GM21529 (cell line): ENCODE measurements around the gene PPP1R1B.

Source experiments
- ATAC-seq: cut with Tn5 transposase; IDR thresholded peaks from one replicate; pipeline ENCODE4 v1.9.1; 2021; ENCODE audit not compliant: unreplicated experiment

PPP1R1B gene

DNA sequence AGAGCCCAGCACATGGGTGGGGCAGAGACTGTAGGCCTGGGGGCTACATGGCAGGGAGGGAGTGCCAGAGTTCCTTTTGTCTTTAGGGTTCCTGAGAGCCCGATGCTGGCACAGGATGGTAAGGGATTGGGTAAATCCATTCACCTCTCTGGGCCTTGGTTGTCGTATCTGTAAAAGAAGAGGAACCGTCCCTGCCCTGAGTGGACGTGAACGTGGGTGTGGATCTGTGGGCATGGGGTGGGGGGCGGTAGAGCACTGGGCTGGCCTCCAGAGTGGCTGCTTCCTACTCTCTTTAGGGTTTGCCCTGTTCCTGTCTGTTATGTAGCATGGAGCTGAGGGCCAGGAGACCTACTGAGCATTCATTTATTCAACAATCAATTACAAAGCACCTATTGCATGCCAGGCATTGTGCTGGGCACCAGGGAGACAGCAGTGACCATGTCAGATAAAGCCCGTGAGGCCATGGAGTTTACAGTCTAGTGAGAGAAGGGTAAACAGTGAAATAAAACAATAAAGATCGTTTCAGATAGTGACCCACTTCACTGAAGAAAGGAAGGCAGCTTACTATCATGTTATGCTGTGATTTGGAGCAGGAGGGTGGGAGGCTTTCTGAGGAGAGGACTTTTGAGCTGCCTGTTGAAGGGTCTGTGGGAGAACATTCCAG, 25.3 kb downstream of the PPP1R1B start:
- no peak for ATAC-seq

DNA sequence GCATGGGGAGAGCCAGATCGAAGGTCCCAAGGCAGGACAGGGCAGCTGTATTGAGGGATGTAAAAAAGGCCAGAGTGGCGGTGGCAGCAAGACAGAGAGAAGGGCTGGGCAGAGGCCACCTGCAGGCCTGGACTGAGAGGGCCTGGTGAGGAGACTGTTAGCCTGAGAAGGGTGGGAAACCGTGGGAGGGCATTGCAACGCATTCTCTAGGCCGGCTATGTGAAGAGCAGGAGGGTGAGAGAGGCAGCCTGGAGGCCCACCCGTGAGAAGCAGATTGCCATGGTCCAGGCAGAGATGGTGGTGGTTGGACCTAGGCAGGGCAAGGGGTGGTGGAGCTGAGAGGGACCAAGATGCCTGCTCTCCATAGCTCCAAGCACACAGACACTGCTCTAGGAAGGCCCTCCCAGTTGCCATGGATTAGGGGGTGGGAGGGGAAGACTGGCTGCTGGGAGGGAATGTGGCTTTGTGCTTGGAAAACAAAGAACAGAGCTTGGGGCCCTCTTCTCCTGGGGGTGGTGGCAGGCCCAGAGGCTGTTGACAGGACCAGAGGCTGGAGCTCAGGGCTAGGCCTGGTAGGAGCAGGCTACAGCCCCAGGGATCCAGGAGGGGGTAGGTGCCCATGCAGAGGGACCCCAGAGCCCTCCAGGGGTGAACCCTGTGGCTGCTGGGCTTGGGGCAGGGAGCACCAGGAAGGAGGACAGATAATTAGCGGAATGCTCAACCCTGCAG, 26.0 kb downstream of the PPP1R1B start:
- no peak for ATAC-seq

DNA sequence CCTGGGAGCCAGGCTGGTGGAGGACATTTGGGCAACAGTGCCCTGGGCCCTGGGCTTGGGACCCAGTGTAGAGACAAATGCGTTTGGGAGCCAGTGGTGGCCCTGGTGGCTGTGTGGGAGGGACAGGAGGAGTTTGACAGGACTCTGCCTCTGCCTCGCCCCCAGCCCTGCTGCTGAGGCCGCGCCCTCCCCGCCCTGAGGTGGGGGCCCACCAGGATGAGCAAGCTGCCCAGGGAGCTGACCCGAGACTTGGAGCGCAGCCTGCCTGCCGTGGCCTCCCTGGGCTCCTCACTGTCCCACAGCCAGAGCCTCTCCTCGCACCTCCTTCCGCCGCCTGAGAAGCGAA, 26.5 kb downstream of the PPP1R1B start:
- no peak for ATAC-seq

DNA sequence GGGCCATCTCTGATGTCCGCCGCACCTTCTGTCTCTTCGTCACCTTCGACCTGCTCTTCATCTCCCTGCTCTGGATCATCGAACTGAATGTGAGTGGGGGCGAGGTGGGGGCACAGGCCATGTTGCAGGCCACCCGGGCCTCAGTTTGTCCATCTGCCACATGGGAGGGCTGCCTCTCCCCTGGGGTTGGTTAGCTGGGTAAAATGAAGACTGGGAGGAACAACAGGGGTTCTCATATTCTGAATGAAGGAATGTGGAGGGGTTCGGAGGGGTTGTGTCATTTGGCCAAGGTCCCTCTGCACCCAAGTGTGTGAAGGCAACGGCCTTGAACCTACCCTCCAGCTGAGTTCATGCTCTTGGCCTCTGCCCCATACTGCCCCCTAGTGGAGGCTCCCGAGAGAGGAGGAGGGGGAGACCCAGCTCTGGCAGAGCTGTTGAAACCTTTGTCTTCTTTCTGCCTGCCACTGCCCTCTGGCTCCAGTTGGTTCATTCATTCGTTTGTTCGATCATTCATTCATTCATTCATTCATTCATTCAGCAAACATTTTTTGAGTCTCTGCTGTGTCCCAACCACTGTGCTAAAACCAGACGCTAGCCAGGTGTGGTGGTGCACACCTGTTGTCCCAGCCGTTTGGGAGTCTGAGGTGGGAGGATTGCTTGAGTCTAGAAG, 27.0 kb downstream of the PPP1R1B start:
- no peak for ATAC-seq

DNA sequence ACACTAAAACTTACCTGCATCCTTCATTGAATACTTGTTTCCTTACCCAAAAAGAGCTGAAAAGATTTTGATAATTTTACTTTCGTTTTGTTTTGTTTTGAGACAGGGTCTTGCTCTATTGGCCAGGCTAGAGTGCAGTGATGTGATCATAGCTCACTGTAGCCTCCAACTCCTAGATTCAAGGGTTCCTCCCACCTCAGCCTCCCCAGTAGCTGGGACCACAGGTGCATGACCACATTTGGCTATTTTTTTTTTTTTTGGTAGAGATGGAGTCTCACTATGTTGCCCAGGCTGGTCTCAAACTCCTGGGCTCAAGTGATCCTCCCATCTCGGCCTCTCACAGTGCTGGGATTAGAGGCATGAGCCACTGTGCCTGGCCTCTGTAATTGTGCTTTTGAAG, 28.4 kb downstream of the PPP1R1B start:
- ATAC-seq, result no peak

DNA sequence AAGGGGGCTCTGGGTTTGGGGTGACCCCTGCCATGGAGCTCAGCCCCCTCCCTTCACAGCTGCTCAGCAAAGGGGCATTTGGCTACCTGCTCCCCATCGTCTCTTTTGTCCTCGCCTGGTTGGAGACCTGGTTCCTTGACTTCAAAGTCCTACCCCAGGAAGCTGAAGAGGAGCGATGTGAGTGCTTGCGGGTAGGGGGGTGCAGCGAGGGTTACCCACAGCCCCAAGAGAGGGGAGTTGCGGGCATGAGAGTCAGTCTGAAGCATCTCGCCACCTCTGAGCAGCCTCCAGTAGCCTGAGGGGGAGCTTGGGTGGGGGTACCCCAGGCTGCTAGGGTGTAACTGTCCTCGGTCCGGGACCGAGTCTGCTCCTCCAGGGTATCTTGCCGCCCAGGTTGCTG, 31.6 kb downstream of the PPP1R1B start:
- ATAC-seq, result no peak

DNA sequence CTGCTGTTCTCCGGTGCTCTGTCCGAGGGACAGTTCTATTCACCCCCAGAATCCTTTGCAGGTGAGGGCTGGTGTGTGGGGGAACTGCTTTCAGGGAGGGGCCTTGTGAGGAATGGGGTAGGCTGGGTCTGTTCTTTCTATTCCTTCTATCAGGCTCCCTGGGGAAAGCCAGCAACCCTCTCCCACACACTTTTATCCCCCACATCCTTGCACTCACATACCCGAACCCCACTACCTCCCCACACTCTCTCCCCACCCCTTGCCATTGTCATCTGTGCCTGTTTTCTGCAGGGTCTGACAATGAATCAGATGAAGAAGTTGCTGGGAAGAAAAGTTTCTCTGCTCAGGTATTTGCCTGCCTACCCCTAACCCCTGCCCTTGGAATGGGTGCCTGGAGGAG, 32.0 kb downstream of the PPP1R1B start:
- ATAC-seq, result no peak

DNA sequence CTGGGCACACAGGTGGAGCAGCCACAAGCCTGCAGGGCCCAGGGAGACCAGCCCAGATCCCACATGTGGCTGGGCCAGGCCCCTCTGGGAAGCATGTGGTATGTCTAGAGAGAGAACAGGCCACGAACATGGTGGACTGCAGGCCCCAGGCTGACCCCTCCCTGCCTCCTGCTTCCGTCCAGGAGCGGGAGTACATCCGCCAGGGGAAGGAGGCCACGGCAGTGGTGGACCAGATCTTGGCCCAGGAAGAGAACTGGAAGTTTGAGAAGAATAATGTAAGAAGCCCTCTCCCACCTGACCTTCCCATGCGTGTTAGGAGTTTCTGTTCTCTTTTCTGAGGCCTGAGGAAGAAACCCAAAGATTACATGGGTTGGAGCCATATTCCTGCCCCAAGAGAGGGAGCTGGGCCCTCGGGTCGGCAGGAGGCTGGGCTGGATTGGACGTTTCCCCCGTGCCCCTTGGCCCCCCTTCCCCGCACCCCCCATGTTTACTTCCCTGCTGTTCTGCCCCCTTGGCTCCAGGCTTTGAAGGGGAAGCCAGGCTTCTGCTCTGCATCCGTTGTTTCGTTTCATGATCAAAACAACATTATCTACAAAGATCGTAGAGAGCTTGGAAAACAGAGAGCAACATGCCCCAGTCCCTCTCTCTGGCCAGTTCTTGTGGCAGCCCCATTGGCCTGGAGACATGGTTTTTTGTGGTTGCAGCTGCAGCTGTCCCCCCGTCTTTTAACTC, 32.7 kb downstream of the PPP1R1B start:
- no peak for ATAC-seq

DNA sequence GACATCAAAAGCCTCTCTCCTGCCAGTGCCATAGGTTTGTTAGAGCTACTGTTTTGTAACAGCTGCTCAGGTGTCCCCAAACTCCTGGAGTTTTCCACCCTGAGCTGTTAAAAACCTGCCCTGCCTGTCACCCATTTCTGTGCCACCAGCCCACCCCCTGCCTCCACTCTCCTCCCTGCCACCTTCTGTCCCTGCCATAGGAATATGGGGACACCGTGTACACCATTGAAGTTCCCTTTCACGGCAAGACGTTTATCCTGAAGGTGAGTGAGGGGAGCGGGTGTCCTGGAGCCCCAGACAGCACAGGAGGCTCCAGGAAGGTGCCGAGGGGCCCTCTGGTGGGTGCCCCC, 33.2 kb downstream of the PPP1R1B start:
- no peak for ATAC-seq

DNA sequence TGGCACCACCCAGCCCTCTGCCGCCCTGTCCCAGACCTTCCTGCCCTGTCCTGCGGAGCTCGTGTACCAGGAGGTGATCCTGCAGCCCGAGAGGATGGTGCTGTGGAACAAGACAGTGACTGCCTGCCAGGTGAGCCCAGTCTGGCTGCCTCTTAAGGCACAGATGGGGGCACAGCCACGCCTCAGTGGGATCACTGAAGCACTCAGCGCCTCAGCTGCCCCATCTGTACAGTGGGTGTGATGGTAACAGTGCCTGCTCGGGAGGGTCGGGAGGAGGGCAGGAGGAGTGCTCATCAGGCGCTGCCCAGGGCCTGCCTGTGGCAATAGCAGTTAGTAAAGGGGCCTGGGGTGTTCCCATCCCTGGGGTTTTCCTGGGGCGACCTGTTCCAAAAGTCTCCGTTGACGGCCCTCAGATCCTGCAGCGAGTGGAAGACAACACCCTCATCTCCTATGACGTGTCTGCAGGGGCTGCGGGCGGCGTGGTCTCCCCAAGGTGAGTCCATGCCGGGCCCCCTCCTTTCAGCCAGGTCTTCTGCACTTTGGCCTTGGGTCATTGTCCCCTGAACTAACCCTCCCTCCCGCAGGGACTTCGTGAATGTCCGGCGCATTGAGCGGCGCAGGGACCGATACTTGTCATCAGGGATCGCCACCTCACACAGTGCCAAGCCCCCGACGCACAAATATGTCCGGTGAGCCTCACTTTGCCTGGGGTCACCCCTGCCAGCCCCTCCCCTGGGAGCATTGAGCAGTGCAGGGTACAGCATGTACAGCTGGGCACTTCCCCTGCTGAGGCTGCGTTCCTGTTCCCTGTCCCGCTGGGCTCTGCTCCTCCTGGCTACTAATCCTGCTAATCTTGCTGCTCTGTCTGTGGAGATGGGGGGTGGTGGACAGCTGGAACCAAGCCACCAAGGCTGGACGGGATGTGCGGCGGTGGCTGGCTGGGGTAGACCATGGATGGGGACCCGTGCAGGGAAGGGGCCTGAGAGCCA, 33.9 kb downstream of the PPP1R1B start:
- no peak for ATAC-seq

DNA sequence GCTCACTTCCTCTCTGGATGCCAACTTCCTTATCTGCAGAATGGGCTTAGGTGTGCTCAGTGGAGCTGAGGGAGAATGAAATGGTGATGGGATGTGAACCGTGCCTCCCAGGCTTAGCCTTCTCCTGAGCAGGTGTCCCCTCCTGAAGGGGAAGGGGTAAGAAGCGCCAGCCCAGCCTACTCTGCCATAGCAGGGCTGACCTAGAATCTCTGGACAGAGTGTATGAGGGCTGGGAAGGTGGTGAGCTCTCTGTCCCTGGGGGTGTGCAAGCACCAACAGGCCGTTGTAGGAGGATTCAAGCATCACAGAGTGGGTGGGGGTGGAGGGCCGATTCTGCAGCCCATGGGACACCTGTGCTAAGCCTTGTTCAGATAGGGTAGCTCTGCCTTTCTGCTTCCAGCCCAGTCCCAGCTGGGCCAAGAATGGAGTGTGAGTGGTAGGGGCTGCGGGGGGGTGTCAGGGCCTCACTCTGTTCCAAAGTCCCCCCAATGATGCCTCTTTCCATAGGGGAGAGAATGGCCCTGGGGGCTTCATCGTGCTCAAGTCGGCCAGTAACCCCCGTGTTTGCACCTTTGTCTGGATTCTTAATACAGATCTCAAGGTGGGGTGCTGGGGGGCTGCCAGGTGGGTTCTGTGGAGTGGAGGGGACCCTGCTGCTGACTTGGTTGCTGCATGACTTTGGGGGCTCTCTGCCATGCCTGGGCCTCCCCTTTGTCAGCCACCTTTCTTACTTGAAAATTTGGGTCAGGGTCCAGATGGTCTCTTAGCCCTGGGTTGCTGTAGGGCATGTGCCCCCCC, 35.2 kb downstream of the PPP1R1B start:
- ATAC-seq, result no peak

DNA sequence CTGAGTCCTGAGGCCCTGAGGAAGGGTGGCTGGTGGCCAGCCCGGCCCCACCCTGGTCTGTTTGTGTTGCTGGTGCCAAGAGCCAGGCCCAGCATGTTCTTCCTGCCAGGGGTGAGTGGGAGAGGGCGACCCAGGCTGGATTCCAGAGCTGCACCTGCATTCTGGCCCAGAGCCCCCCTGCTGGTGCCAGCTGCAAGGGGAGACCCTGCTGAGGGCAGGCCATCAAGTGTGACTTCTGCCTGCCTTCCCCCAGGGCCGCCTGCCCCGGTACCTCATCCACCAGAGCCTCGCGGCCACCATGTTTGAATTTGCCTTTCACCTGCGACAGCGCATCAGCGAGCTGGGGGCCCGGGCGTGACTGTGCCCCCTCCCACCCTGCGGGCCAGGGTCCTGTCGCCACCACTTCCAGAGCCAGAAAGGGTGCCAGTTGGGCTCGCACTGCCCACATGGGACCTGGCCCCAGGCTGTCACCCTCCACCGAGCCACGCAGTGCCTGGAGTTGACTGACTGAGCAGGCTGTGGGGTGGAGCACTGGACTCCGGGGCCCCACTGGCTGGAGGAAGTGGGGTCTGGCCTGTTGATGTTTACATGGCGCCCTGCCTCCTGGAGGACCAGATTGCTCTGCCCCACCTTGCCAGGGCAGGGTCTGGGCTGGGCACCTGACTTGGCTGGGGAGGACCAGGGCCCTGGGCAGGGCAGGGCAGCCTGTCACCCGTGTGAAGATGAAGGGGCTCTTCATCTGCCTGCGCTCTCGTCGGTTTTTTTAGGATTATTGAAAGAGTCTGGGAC, 36.0 kb downstream of the PPP1R1B start:
- ATAC-seq, result no peak

DNA sequence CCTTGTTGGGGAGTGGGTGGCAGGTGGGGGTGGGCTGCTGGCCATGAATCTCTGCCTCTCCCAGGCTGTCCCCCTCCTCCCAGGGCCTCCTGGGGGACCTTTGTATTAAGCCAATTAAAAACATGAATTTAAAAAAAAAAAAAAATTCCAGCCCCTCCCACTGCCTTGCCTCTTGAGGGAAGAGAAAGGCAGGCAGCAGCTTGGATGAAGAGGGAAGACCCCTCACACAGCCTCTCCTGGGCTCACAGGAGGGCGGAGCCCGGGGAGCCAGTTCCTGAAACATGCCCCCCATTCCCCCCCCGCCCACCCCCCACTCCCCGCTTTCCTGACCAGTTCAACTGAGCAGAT, 36.6 kb downstream of the PPP1R1B start:
- no peak for ATAC-seq

DNA sequence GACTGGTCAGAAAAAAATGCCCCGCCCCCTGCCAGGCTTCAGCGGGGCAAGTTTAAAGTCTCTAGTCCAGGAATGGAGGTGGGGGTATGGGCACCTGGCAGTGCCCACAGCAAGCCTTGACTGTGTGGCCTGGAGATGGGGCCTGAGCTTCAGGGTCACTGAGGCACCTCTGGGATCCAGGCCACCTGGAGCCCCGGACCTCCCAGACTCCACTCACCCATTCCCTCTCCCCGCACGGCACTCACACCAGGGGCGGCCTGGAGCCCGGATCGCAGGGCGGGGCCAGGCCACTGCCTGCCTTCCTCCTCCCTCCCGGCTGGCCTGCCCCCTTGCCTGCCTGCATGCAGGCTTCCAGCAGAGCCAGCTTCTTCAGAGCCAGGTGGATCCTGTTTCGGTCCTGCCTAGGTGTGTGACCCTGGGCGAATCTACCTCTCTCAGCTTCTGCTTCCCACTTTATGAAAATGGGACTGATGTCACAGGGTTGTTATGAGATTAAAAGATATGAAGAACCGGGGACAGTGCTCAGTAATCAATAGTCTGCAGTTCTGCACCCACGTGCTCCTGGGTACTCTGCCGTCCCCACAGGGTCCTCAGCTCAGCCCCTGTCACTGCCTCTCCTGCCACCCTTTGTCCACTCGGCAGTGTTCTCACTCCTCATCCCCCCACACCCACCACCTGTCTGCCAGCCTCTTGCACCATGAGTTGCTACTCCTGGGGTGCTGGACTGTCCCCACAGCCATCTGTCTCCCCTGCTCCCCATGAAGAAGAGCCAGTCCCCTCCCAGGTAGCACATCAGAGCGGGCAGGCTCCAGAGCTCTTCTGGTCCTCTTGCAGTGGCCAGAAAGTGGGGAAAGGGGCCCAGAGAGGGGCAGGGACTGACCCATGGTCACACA, 37.2 kb downstream of the PPP1R1B start:
- no peak for ATAC-seq

DNA sequence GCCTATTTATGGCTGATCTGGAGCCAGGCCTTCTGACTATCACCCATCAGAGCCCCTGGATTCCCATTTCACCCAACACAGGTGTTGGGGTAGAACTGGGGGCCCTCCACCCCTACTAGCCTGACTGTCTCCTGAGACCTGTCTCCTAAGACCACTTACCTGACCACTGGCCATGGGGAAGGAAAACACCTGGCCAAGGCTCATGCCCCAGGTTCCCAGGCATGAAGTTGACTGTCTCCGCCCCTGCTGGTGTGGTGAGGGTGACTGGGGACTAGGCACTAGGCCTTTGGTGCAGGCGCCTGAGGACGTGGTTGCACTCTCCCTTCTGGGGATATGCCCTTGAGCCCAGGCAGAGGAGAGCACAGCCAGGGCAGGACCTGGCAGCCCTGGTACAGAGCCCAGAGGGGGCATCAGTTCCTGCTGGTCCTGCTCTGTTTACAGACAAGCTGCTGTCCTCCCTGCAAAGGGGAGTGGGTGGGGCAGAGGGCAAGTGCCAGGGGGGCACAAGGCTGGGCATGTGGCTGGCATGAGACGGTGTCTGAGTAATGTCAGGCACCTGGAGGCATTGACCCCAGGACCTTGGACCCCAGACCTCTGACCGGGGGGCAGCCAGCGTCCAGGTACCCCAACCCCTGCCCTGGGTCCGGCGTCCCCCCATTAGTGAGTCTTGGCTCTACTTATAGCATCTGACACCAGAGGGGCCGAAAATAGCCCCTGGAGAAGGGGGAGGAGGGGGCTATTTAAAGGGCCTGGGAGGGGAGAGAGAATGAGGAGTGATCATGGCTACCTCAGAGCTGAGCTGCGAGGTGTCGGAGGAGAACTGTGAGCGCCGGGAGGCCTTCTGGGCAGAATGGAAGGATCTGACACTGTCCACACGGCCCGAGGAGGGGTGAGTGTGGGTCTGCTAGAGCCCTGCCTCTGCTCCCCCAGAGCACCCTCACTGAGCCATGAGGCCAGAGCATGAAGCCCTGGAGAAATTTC, 38.1 kb downstream of the PPP1R1B start, which contains the start of gene TCAP:
TCAP (plus strand) TSS at position 769 of the 981 bp plus-strand sequence; CDS start at position 780, 11 bp downstream.
- no peak for ATAC-seq

DNA sequence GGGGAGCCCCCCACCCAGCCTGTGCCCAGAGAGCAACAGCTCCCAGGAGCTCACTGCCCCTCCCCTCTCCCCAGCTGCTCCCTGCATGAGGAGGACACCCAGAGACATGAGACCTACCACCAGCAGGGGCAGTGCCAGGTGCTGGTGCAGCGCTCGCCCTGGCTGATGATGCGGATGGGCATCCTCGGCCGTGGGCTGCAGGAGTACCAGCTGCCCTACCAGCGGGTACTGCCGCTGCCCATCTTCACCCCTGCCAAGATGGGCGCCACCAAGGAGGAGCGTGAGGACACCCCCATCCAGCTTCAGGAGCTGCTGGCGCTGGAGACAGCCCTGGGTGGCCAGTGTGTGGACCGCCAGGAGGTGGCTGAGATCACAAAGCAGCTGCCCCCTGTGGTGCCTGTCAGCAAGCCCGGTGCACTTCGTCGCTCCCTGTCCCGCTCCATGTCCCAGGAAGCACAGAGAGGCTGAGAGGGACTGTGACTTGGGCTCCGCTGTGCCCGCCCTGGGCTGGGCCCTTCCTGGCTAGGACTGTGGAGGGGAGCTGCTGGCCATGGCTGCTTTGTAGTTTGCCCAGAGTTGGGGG, 39.0 kb downstream of the PPP1R1B start:
- ATAC-seq, result no peak

DNA sequence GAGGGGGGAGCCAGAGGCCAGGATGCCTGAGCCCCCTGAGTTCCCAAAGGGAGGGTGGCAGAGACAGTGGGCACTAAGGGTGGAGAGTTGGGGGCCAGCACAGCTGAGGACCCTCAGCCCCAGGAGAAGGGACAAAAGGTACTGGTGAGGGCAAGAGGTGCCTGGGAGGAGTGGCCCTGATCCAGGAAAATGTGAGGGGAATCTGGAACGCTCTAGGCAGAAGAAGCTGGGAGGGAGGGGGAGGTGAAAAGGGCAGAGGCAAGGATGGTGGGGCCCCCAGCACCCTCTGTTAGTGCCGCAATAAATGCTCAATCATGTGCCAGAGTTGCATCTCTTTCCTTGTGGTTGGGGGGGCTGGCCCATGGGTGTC, 39.5 kb downstream of the PPP1R1B start:
- ATAC-seq, result no peak
